ENCODE measurements around the gene CACFD1. TPM values are rescaled to one million over a fixed set of nuclear protein-coding genes. Genes with fewer than 3 reads are reported as not detected.

Gene CACFD1
- total and polyA plus RNA-seq, 2 donors (not counting 3 experiments of a cell fraction or from before 2014, with no cell fraction given): 9.7 to 11.5 TPM

- intact Hi-C loops (cut with micrococcal nuclease): loop anchor here (1.0 to 2.0 kb wide), 6 partner anchors 78 to 463 kb away; partner anchors contain the start of genes SURF1 and SURF2
- H3K4me1 ChIP-seq (ENCODE audit: control insufficient read depth, extremely low read depth, insufficient read depth, low read length): no peaks in the 10 kb centered on the region
- no peak overlapping the region for H3K27ac ChIP-seq (ENCODE audit: insufficient read depth, low read depth, low read length)
- no peak overlapping the region for H3K4me3 ChIP-seq (replicated peaks in 1 of 3; ENCODE audit: insufficient read depth in 1 of 3, low read depth in 1 of 3, low read length in 3 of 3)
- H3K9ac ChIP-seq (replicated peaks; ENCODE audit: extremely low read depth, insufficient read depth, low read length): no peak overlapping the region
- POLR2A ChIA-PET: no interaction called here
- no peaks in the 10 kb centered on the region for H3K9me1 ChIP-seq (replicated peaks; ENCODE audit: control insufficient read depth, extremely low read depth, insufficient read depth, low read length)
- no peak overlapping the region for H2AFZ ChIP-seq (ENCODE audit: low read depth, low read length)
- dilution Hi-C loops (cut with MboI; ENCODE audit: extremely low pct_ligation_motif_present, low sequenced_read_pairs): no loop called here
- DNase-seq (ENCODE audit: low read depth, low spot score) (no peak), FAIRE-seq (no peak)
- H3K9me3 ChIP-seq (replicated peaks; ENCODE audit: control insufficient read depth, insufficient read depth, low read length): no peaks in the 10 kb centered on the region
- CTCF ChIA-PET: interaction anchor here (0.6 to 7.3 kb wide), 21 partner anchors 11 to 464 kb away, joined by 3 to 142 read pairs (median 5); partner anchors contain the start of genes STKLD1, SURF1 and SURF2
- TF ChIP-seq EZH2 (IDR thresholded peaks at IDR 0.05; ENCODE audit: borderline replicate concordance, low read depth, low read length, severe bottlenecking): no peak
- TF ChIP-seq FOS (IDR thresholded peaks at IDR 0.05; ENCODE audit: borderline replicate concordance, insufficient read depth, low read length): no peak
- no peak for TF ChIP-seq MYC (IDR thresholded peaks at IDR 0.05; ENCODE audit: low read depth, low read length)
- TF ChIP-seq, protein P1, sequence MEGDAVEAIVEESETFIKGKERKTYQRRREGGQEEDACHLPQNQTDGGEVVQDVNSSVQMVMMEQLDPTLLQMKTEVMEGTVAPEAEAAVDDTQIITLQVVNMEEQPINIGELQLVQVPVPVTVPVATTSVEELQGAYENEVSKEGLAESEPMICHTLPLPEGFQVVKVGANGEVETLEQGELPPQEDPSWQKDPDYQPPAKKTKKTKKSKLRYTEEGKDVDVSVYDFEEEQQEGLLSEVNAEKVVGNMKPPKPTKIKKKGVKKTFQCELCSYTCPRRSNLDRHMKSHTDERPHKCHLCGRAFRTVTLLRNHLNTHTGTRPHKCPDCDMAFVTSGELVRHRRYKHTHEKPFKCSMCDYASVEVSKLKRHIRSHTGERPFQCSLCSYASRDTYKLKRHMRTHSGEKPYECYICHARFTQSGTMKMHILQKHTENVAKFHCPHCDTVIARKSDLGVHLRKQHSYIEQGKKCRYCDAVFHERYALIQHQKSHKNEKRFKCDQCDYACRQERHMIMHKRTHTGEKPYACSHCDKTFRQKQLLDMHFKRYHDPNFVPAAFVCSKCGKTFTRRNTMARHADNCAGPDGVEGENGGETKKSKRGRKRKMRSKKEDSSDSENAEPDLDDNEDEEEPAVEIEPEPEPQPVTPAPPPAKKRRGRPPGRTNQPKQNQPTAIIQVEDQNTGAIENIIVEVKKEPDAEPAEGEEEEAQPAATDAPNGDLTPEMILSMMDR (IDR thresholded peaks at IDR 0.05; ENCODE audit: extremely low read depth in 1 of 2, insufficient read depth in 1 of 2, low read depth in 1 of 2, low read length in 2 of 2): no peak
- BruUV-seq (replicated peaks): no TSS peak
- no peaks in the 10 kb centered on the region for H3K27me3 ChIP-seq (ENCODE audit: control insufficient read depth in 2 of 2, insufficient read depth in 2 of 2, low read length in 2 of 2)
- no peak overlapping the region for H3K4me2 ChIP-seq (ENCODE audit: insufficient read depth, low read length)
- no peaks in the 10 kb centered on the region for H4K20me1 ChIP-seq (replicated peaks; ENCODE audit: control insufficient read depth, extremely low read depth, insufficient read depth, low read length)
- no peaks in the 10 kb centered on the region for H3K79me2 ChIP-seq (ENCODE audit: control insufficient read depth, insufficient read depth, low read length)
- H3K36me3 ChIP-seq (ENCODE audit: control insufficient read depth in 2 of 2, extremely low read depth in 1 of 2, insufficient read depth in 2 of 2, low read length in 2 of 2): no peaks in the 10 kb centered on the region
These were observed 25.9 kb downstream of the CACFD1 start for GRCh38 chr9:133485531-133486260.

All from endothelial cell of umbilical vein (primary cell).